Suprapubic skin (tissue), 4 donors: ENCODE results near the gene ELP5.

Experiments
- CTCF ChIP-seq, 2 donors: fragments of 200-600 bp in 1 of 2; fragments of 450-650 bp in 1 of 2; sonication (generic) in 1 of 2; IDR thresholded peaks; one replicate each; pipeline ENCODE4 v1.5.1; 2016 to 2019; ENCODE audit warnings: antibody characterized with exemption in 2 of 2, mild to moderate bottlenecking in 1 of 2, moderate library complexity in 1 of 2
- EP300 ChIP-seq: sonication (generic); formaldehyde crosslinking; IDR thresholded peaks from one replicate; pipeline ENCODE4 v1.6.1; 2017; ENCODE audit warnings: antibody characterized with exemption
- POLR2A ChIP-seq, 2 donors: fragments of 450-650 bp; IDR thresholded peaks; one replicate each; pipeline ENCODE4 v1.6.1; 2017; ENCODE audit warnings: antibody characterized with exemption in 2 of 2, mild to moderate bottlenecking in 2 of 2, moderate library complexity in 2 of 2
- POLR2AphosphoS5 ChIP-seq, 3 donors: sonication (generic); formaldehyde crosslinking; IDR thresholded peaks; one replicate each; pipeline ENCODE4 v1.6.1; 2017; ENCODE audit warnings: antibody characterized with exemption in 3 of 3

GRCh38 chr17:7214300-7215135 is 37.5 kb upstream of the ELP5 start:
- TF ChIP-seq CTCF (IDR thresholded peaks at IDR 0.05) (peak; percentile 23 to 59), POLR2AphosphoS5 (IDR thresholded peaks at IDR 0.05) (peak in 1 of 3 donors; percentile 31), EP300 (no peak), POLR2A (IDR thresholded peaks at IDR 0.05) (no peak)
